Sigmoid colon (tissue), 4 donors: ENCODE results near the gene DDO.

Experiments used
- EP300 ChIP-seq, 4 donors: sonication (generic); formaldehyde crosslinking; IDR thresholded peaks; one replicate each; pipeline ENCODE4 v1.6.1; 2017; ENCODE audit warnings: antibody characterized with exemption in 4 of 4
- TF ChIP-seq, protein P1 (sequence below), 4 experiments: fragments of 450-650 bp in 3 of 4; fragments of 200-600 bp in 1 of 4; IDR thresholded peaks; one replicate each; pipeline ENCODE4 v1.5.1; 2016 to 2019; ENCODE audit warnings: antibody characterized with exemption in 4 of 4, mild to moderate bottlenecking in 3 of 4, moderate library complexity in 2 of 4

GRCh38 chr6:110357298-110357663 is 58.1 kb downstream of the DDO start:
- TF ChIP-seq, protein P1, sequence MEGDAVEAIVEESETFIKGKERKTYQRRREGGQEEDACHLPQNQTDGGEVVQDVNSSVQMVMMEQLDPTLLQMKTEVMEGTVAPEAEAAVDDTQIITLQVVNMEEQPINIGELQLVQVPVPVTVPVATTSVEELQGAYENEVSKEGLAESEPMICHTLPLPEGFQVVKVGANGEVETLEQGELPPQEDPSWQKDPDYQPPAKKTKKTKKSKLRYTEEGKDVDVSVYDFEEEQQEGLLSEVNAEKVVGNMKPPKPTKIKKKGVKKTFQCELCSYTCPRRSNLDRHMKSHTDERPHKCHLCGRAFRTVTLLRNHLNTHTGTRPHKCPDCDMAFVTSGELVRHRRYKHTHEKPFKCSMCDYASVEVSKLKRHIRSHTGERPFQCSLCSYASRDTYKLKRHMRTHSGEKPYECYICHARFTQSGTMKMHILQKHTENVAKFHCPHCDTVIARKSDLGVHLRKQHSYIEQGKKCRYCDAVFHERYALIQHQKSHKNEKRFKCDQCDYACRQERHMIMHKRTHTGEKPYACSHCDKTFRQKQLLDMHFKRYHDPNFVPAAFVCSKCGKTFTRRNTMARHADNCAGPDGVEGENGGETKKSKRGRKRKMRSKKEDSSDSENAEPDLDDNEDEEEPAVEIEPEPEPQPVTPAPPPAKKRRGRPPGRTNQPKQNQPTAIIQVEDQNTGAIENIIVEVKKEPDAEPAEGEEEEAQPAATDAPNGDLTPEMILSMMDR (IDR thresholded peaks at IDR 0.05): no peak
- no peak for TF ChIP-seq EP300 (IDR thresholded peaks at IDR 0.05)
